Kidney glomerular epithelial cell (primary cell): ENCODE data around the gene ASPG.
"Not testable (repeated sequence)": the region's sequence is repeated elsewhere in the genome, so short reads cannot be mapped to it uniquely, and the experiment has no call there.

ENCODE experiments used
- DNase-seq: peaks from one replicate; lab custom pipeline; 2025; lab: John Stamatoyannopoulos, UW

ASPG gene

GRCh38 chr14:104147346-104148125, 62.0 kb downstream of the ASPG start:
- no peak for DNase-seq

- no peak for DNase-seq
Observed at GRCh38 chr14:104148433-104149277, 63.2 kb downstream of the ASPG start.

GRCh38 chr14:104149278-104149595, 63.7 kb downstream of the ASPG start:
- DNase-seq: no peak

- DNase-seq: no peak
Observed at GRCh38 chr14:104149617-104150135, 64.2 kb downstream of the ASPG start.

GRCh38 chr14:104150136-104151025, 64.9 kb downstream of the ASPG start:
- no peak for DNase-seq

- no peak for DNase-seq
Observed at GRCh38 chr14:104151026-104151381, 65.5 kb downstream of the ASPG start.

GRCh38 chr14:104151566-104152245, 66.2 kb downstream of the ASPG start:
- no peak for DNase-seq

- no peak for DNase-seq
Observed at GRCh38 chr14:104152246-104152575, 66.7 kb downstream of the ASPG start.

GRCh38 chr14:104152686-104153393, 67.3 kb downstream of the ASPG start:
- DNase-seq: no peak

- not testable (repeated sequence) for DNase-seq
Observed at GRCh38 chr14:104153394-104153755, 67.9 kb downstream of the ASPG start.

- no peak for DNase-seq
Observed at GRCh38 chr14:104154246-104154645, 68.7 kb downstream of the ASPG start.

- no peak for DNase-seq
Observed at GRCh38 chr14:104155513-104155912, 70.0 kb downstream of the ASPG start.

GRCh38 chr14:104156142-104156541, 70.6 kb downstream of the ASPG start:
- no peak for DNase-seq

- DNase-seq: no peak
Observed at GRCh38 chr14:104157016-104157928, 71.8 kb downstream of the ASPG start.

- no peak for DNase-seq
Observed at GRCh38 chr14:104158827-104159798, 73.6 kb downstream of the ASPG start.

- no peak for DNase-seq
Observed at GRCh38 chr14:104159990-104160389, 74.5 kb downstream of the ASPG start.

GRCh38 chr14:104161602-104162367, 76.3 kb downstream of the ASPG start:
- DNase-seq: no peak

GRCh38 chr14:104162495-104162894, 77.0 kb downstream of the ASPG start:
- no peak for DNase-seq
